ENCODE results near the gene ARPC1A. TPM values are rescaled to one million over a fixed set of nuclear protein-coding genes. Genes with fewer than 3 reads are reported as not detected.
A peak's percentile ranks its signal among the peaks of the same experiment; 100 is the strongest.
"Not testable (repeated sequence)": the region's sequence is repeated elsewhere in the genome, so short reads cannot be mapped to it uniquely, and the experiment has no call there.

ARPC1A gene
- total RNA-seq, 2 donors from 2014 or later: 150 to 154 TPM

DNA sequence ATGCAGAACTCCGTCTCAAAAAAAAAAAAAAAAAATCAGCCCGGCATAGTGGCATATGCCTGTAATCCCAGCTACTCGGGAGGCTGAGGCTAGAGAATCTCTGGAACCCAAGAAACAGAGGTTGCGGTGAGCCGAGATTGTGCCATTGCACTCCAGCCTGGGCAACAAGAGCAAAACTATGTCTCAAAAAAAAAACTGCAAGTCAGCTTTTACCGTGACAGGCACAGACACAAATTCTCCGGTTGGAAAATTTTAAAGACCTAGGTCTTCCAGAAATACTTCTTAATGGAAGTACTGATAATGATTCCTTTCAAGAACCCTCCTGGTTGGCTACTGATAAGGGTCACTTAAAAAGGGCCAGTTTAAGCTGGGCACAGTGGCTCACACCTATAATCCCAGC lies 29.4 kb downstream of the ARPC1A start:
- TF ChIP-seq, protein P1, sequence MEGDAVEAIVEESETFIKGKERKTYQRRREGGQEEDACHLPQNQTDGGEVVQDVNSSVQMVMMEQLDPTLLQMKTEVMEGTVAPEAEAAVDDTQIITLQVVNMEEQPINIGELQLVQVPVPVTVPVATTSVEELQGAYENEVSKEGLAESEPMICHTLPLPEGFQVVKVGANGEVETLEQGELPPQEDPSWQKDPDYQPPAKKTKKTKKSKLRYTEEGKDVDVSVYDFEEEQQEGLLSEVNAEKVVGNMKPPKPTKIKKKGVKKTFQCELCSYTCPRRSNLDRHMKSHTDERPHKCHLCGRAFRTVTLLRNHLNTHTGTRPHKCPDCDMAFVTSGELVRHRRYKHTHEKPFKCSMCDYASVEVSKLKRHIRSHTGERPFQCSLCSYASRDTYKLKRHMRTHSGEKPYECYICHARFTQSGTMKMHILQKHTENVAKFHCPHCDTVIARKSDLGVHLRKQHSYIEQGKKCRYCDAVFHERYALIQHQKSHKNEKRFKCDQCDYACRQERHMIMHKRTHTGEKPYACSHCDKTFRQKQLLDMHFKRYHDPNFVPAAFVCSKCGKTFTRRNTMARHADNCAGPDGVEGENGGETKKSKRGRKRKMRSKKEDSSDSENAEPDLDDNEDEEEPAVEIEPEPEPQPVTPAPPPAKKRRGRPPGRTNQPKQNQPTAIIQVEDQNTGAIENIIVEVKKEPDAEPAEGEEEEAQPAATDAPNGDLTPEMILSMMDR (conservative IDR thresholded peaks at IDR 0.05): no peak
- Histone ChIP-seq H3K4me1 (ENCODE audit: control insufficient read depth, insufficient read depth, low read length) (no peaks in the 10 kb centered on the region), H3K9ac (ENCODE audit: extremely low read depth, low read length, poor library complexity, severe bottlenecking) (no peak overlapping the region), H3K4me3 (ENCODE audit: low read length) (no peak overlapping the region), H3K27ac (ENCODE audit: low read depth, low read length) (no peak overlapping the region), H3K36me3 (ENCODE audit: control insufficient read depth, insufficient read depth, low read length) (peaks cover 66% of the 10 kb centered on the region), H3K9me3 (ENCODE audit: control insufficient read depth, low read length) (no peaks in the 10 kb centered on the region), H3K27me3 (ENCODE audit: control insufficient read depth, insufficient read depth, low read length, poor library complexity, severe bottlenecking) (no peaks in the 10 kb centered on the region)
- 93 to 96% methylated on average over 7 of the region's 7 CpGs for WGBS, 2 experiments (ENCODE audit: insufficient coverage in 1 of 2, insufficient read length in 1 of 2)
- no peaks in the 10 kb centered on the region for H3K4me1 Mint-ChIP-seq
- H3K27ac Mint-ChIP-seq: no peak overlapping the region
- H3K4me3 Mint-ChIP-seq: no peak overlapping the region
- no peaks in the 10 kb centered on the region for H3K9me3 Mint-ChIP-seq
- DNase-seq: no peak
- H3K27me3 Mint-ChIP-seq (ENCODE audit: insufficient read depth): no peaks in the 10 kb centered on the region
- peaks cover 60% of the 10 kb centered on the region for H3K36me3 Mint-ChIP-seq (ENCODE audit: low read depth)

DNA sequence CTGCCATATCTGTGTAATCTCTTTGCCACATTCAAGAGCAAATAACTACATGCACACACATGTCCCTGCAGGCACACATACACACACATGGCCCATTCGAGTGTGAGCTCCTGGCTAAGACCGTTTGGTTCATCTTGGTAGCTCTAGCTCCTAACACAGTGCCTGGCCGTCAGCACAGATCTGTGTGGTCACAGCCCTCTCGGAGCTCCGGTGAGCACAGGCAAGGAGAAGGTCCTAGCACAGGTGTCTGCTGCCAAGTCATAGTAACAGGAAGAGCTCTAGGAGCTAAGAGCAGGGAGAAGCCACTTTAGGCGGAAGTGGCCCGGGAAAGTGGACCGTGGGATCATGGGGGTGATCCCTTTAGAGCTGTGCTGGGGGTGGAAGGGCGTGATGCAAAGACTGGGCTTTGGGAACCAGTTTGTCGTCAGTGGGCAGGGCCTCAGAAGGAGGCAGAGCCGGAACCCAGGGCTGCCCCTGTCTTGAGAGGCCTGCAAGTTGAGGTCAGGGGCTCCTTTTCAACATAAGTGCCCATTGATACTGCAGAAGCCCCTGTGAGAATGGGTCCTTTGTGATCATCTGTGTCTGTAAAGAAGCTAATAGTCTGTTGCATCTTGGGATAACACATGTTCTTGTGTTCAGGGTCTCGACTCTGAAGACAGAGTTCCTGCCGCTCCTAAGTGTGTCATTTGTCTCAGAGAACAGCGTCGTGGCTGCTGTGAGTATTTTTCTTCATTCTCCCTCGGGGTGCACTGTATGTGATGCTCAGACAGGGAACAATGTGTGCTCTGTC lies 32.2 kb downstream of the ARPC1A start:
- no peaks in the 10 kb centered on the region for H3K27me3 ChIP-seq (ENCODE audit: control insufficient read depth, insufficient read depth, low read length, poor library complexity, severe bottlenecking)
- no peaks in the 10 kb centered on the region for H3K9me3 ChIP-seq (ENCODE audit: control insufficient read depth, low read length)
- H3K4me3 ChIP-seq (ENCODE audit: low read length): no peak overlapping the region
- Mint-ChIP-seq H3K36me3 (ENCODE audit: low read depth) (peaks cover 61% of the 10 kb centered on the region), H3K4me3 (no peak overlapping the region), H3K27me3 (ENCODE audit: insufficient read depth) (no peaks in the 10 kb centered on the region), H3K9me3 (no peaks in the 10 kb centered on the region), H3K4me1 (no peaks in the 10 kb centered on the region), H3K27ac (peak overlapping the region; percentile 7)
- DNase-seq: no peak
- H3K27ac ChIP-seq (ENCODE audit: low read depth, low read length): peak overlapping the region; percentile 82
- peaks cover 63% of the 10 kb centered on the region for H3K36me3 ChIP-seq (ENCODE audit: control insufficient read depth, insufficient read depth, low read length)
- 95 to 96% methylated on average over 11 to 16 of the region's 16 CpGs for WGBS, 2 experiments (ENCODE audit: insufficient coverage in 1 of 2, insufficient read length in 1 of 2)
- H3K9ac ChIP-seq (ENCODE audit: extremely low read depth, low read length, poor library complexity, severe bottlenecking): no peak overlapping the region
- H3K4me1 ChIP-seq (ENCODE audit: control insufficient read depth, insufficient read depth, low read length): no peaks in the 10 kb centered on the region
- TF ChIP-seq, protein P1 (conservative IDR thresholded peaks at IDR 0.05): no peak

DNA sequence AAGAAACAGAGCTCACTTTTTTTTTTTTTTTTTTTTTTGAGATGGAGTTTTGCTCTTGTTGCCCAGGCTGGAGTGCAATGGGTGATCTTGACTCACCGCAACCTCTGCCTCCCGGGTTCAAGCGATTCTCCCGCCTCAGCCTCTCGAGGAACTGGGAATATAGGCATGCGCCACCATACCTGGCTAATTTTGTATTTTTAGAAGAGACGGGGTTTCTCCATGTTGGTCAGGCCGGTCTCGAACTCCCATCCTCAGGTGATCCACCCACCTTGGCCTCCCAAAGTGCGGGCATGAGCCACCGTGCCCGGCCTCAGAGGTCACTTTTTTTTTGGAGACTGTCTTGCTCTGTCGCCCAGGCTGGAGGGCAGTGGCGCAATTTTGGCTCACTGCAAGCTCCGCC lies 32.8 kb downstream of the ARPC1A start:
- H3K27ac ChIP-seq (ENCODE audit: low read depth, low read length); H3K4me1 Mint-ChIP-seq; DNase-seq; H3K4me3 Mint-ChIP-seq; H3K9ac ChIP-seq (ENCODE audit: extremely low read depth, low read length, poor library complexity, severe bottlenecking); H3K27ac Mint-ChIP-seq; H3K4me1 ChIP-seq (ENCODE audit: control insufficient read depth, insufficient read depth, low read length); H3K27me3 ChIP-seq (ENCODE audit: control insufficient read depth, insufficient read depth, low read length, poor library complexity, severe bottlenecking); H3K9me3 ChIP-seq (ENCODE audit: control insufficient read depth, low read length); H3K27me3 Mint-ChIP-seq (ENCODE audit: insufficient read depth); H3K4me3 ChIP-seq (ENCODE audit: low read length); H3K9me3 Mint-ChIP-seq: not testable (repeated sequence)
- peaks cover 70% of the 10 kb centered on the region for H3K36me3 ChIP-seq (ENCODE audit: control insufficient read depth, insufficient read depth, low read length)
- H3K36me3 Mint-ChIP-seq (ENCODE audit: low read depth): peaks cover 66% of the 10 kb centered on the region
- WGBS, 2 experiments (ENCODE audit: insufficient coverage in 1 of 2, insufficient read length in 1 of 2): 86 to 94% methylated on average over 11 to 15 of the region's 15 CpGs
